OCI-LY3 (cell line): ENCODE results near the gene NAA60.

Experiments used
- H2AFZ ChIP-seq: fragments of 200-600, 300-600 bp; shearing (Covaris generic); 2 replicates; pipeline ENCODE4 v1.6.0; 2014; ENCODE audit warnings: antibody characterized with exemption, low read depth, low read length
- H3K27ac ChIP-seq: fragments of 200-600, 300-600 bp; sonication (generic); 2 replicates; pipeline ENCODE4 v1.5.1; 2014; ENCODE audit warnings: mild to moderate bottlenecking, low read length, moderate library complexity, mixed read lengths
- H3K27me3 ChIP-seq: fragments of 200-600, 300-600 bp; sonication (generic); 2 replicates; pipeline ENCODE4 v1.6.1; 2014; ENCODE audit warnings: low read depth, low read length, mixed read lengths
- H3K36me3 ChIP-seq: fragments of 200-600, 300-600 bp; sonication (generic); replicated peaks from 2 replicates; pipeline ENCODE3; 2014; ENCODE audit warnings: low read depth, low read length, mixed read lengths
- H3K4me1 ChIP-seq: fragments of 300-600, 200-600 bp; sonication (generic); 2 replicates; pipeline ENCODE4 v1.6.1; 2014; ENCODE audit warnings: low read length, mixed read lengths
- H3K4me2 ChIP-seq: fragments of 200-600, 300-600 bp; sonication (generic); 2 replicates; pipeline ENCODE4 v1.6.1; 2014; ENCODE audit warnings: low read length, mixed read lengths
- H3K4me3 ChIP-seq: fragments of 300-600, 200-600 bp; sonication (generic); 2 replicates; pipeline ENCODE4 v1.5.1; 2014; ENCODE audit warnings: antibody characterized with exemption, mild to moderate bottlenecking, low read length, moderate library complexity
- H3K79me2 ChIP-seq: fragments of 300-600, 200-600 bp; shearing (Covaris generic); 2 replicates; pipeline ENCODE4 v1.6.1; 2014; ENCODE audit warnings: mild to moderate bottlenecking, low read length, mixed read lengths
- H3K9ac ChIP-seq: fragments of 300-600, 200-600 bp; shearing (Covaris generic); 2 replicates; pipeline ENCODE4 v1.6.0; 2014; ENCODE audit warnings: mild to moderate bottlenecking, low read length, moderate library complexity
- H3K9me3 ChIP-seq: fragments of 200-600, 300-600 bp; shearing (Covaris generic); 2 replicates; pipeline ENCODE4 v1.6.1; 2014; ENCODE audit warnings: low read length, mixed read lengths; ENCODE audit not compliant: insufficient read depth
- H4K20me1 ChIP-seq: fragments of 200-600, 300-600 bp; sonication (generic); 2 replicates; pipeline ENCODE4 v1.6.1; 2016; ENCODE audit warnings: low read length, mixed read lengths; ENCODE audit not compliant: insufficient read depth
- CTCF ChIP-seq: fragments of 200-600, 300-600 bp; sonication (generic); IDR thresholded peaks from 2 replicates; pipeline ENCODE4 v1.5.1; 2014; ENCODE audit warnings: antibody characterized with exemption, low read length, low read depth
- EZH2phosphoT487 ChIP-seq: fragments of 200-600 bp; shearing (Covaris generic); IDR thresholded peaks from 2 replicates; pipeline ENCODE4 v1.6.1; 2018; ENCODE audit warnings: antibody characterized with exemption, mixed run types, low read depth

NAA60 gene

DNA sequence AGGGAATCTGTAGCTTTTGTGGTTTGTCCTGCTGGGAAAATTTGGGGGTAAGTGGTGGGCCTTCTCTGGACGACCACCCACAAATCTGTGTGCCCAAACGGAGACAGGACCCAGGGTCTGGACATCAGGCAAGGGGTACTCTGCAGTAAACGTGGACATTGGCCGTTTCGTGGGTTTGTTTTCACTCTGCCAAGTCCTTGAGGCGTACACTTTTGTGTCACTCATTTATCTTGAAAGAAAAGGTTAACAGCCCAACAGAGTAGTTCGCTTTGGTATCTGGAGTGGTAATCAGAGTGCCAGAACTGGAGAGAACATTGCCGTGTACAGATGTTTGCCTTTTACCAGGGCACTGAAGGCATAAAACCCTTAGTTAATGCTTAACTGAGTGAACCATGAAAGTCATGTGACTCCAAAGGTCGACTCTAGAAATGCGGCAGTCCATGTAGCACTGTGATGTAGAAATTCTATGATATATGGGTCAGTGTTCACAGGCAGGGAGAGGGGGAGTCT lies 15.4 kb downstream of the NAA60 start:
- Histone ChIP-seq H3K4me1 (peaks cover 14% of the 10 kb centered on the region), H3K27ac (peak overlapping the region; percentile 59), H3K9me3 (no peaks in the 10 kb centered on the region), H3K79me2 (peaks cover 66% of the 10 kb centered on the region), H4K20me1 (peaks cover 27% of the 10 kb centered on the region), H3K9ac (peak overlapping the region; percentile 96), H2AFZ (no peak overlapping the region; the same call in 1 of the 2 replicates), H3K4me3 (peak overlapping the region; percentile 97), H3K36me3 (no peaks in the 10 kb centered on the region), H3K27me3 (no peaks in the 10 kb centered on the region), H3K4me2 (peak overlapping the region; percentile 98)
- TF ChIP-seq CTCF = no peak
- no peak for TF ChIP-seq EZH2phosphoT487

- H2AFZ ChIP-seq = no peak overlapping the region
- peak overlapping the region; percentile 97 for H3K4me3 ChIP-seq
- H3K4me2 ChIP-seq = peak overlapping the region; percentile 98
- peaks cover 32% of the 10 kb centered on the region for H4K20me1 ChIP-seq
- H3K9ac ChIP-seq = peak overlapping the region; percentile 96
- peak overlapping the region; percentile 18 for H3K27ac ChIP-seq
- H3K4me1 ChIP-seq = peaks cover 16% of the 10 kb centered on the region
- H3K9me3 ChIP-seq = no peaks in the 10 kb centered on the region
- no peaks in the 10 kb centered on the region for H3K36me3 ChIP-seq
- TF ChIP-seq CTCF (no peak), EZH2phosphoT487 (no peak)
- H3K79me2 ChIP-seq = peaks cover 73% of the 10 kb centered on the region
- no peaks in the 10 kb centered on the region for H3K27me3 ChIP-seq
These were observed 16.1 kb downstream of the NAA60 start for GRCh38 chr16:3459401-3460090.

DNA sequence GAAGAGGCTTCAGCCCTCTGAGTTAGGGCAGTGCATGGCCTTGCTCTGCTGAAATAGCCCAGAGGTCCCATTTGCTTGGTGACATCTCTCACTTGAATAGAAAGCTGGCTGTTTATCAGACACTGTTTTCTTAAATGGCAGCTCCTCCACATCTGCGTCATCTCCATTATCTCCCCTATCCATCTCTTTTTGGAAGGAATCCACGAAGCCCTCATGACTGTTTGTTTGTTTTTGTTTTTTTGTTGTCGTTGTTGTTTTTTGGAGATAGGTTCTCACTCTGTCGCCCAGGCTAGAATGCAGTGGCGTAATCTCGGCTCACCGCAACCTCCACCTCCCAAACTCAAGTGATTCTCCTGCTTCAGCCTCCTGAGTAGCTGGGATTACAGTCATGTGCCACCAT lies 16.6 kb downstream of the NAA60 start:
- Histone ChIP-seq H4K20me1 (peaks cover 34% of the 10 kb centered on the region), H3K79me2 (peaks cover 79% of the 10 kb centered on the region), H2AFZ (no peak overlapping the region), H3K4me3 (no peak overlapping the region), H3K27me3 (no peaks in the 10 kb centered on the region), H3K27ac (no peak overlapping the region), H3K9me3 (no peaks in the 10 kb centered on the region), H3K9ac (no peak overlapping the region), H3K4me1 (peaks cover 16% of the 10 kb centered on the region), H3K36me3 (no peaks in the 10 kb centered on the region), H3K4me2 (no peak overlapping the region)
- no peak for TF ChIP-seq EZH2phosphoT487
- no peak for TF ChIP-seq CTCF

GRCh38 chr16:3460585-3460984 lies 17.1 kb downstream of the NAA60 start:
- Histone ChIP-seq H3K4me1 (peaks cover 16% of the 10 kb centered on the region), H3K4me3 (no peak overlapping the region), H4K20me1 (peaks cover 38% of the 10 kb centered on the region), H3K27ac (no peak overlapping the region), H3K36me3 (peaks cover 4% of the 10 kb centered on the region), H3K9me3 (no peaks in the 10 kb centered on the region), H3K27me3 (no peaks in the 10 kb centered on the region), H3K79me2 (peaks cover 83% of the 10 kb centered on the region), H3K9ac (no peak overlapping the region), H2AFZ (no peak overlapping the region), H3K4me2 (no peak overlapping the region)
- no peak for TF ChIP-seq EZH2phosphoT487
